GM18867 (cell line): Measurements from ENCODE around the gene AP2M1.
A peak's percentile ranks its signal among the peaks of the same experiment; 100 is the strongest.
"Not testable (repeated sequence)": the region's sequence is repeated elsewhere in the genome, so short reads cannot be mapped to it uniquely, and the experiment has no call there.

ENCODE experiments used
- ATAC-seq: cut with Tn5 transposase; IDR thresholded peaks from one replicate; pipeline ENCODE4 v1.9.1; 2021; ENCODE audit warnings: mild to moderate bottlenecking, moderate library complexity; ENCODE audit not compliant: unreplicated experiment

The AP2M1 gene

GRCh38 chr3:184174646-184175492, at the start of gene AP2M1:
Gene AP2M1, plus strand, starts transcription at chr3:184174855. Its CDS starts 2,139 bp downstream, at chr3:184176994.
- ATAC-seq: peak; percentile 92

- ATAC-seq: no peak
These were observed 48.6 kb upstream of the AP2M1 start for GRCh38 chr3:184126006-184126405.

GRCh38 chr3:184129012-184129411, 45.6 kb upstream of the AP2M1 start:
- ATAC-seq: no peak

- no peak for ATAC-seq
These were observed 41.7 kb upstream of the AP2M1 start for GRCh38 chr3:184132945-184133344.

- no peak for ATAC-seq
These were observed 40.6 kb upstream of the AP2M1 start for GRCh38 chr3:184133840-184134745.

- ATAC-seq: peak; percentile 15
These were observed 39.9 kb upstream of the AP2M1 start for GRCh38 chr3:184134746-184135148.

GRCh38 chr3:184135149-184135910, 39.3 kb upstream of the AP2M1 start, which contains the start of gene EIF2B5:
Gene EIF2B5, plus strand, starts transcription at chr3:184135358. Its CDS starts 28 bp downstream, at chr3:184135386.
- ATAC-seq: peak; percentile 90

- ATAC-seq: no peak
These were observed 38.8 kb upstream of the AP2M1 start for GRCh38 chr3:184135911-184136260.

- no peak for ATAC-seq
These were observed 34.2 kb upstream of the AP2M1 start for GRCh38 chr3:184140436-184140835.

GRCh38 chr3:184142199-184142598, 32.5 kb upstream of the AP2M1 start:
- ATAC-seq: no peak

- no peak for ATAC-seq
These were observed 31.3 kb upstream of the AP2M1 start for GRCh38 chr3:184143327-184143726.

GRCh38 chr3:184144505-184144904, 30.1 kb upstream of the AP2M1 start:
- ATAC-seq: no peak

GRCh38 chr3:184145111-184145524, 29.5 kb upstream of the AP2M1 start:
- ATAC-seq: no peak

- no peak for ATAC-seq
These were observed 28.8 kb upstream of the AP2M1 start for GRCh38 chr3:184145751-184146270.

GRCh38 chr3:184148076-184148475, 26.6 kb upstream of the AP2M1 start:
- ATAC-seq: no peak

- ATAC-seq: no peak
These were observed 25.5 kb upstream of the AP2M1 start for GRCh38 chr3:184149123-184149522.

- not testable (repeated sequence) for ATAC-seq
These were observed 24.9 kb upstream of the AP2M1 start for GRCh38 chr3:184149770-184150169.

- peak; percentile 83 for ATAC-seq
These were observed 19.6 kb upstream of the AP2M1 start, which contains the start of gene DVL3 for GRCh38 chr3:184154885-184155643. Gene DVL3, plus strand, starts transcription at chr3:184155377. Its CDS starts 259 bp downstream, at chr3:184155636.

GRCh38 chr3:184155644-184156521, 18.8 kb upstream of the AP2M1 start:
- peak; percentile 32 for ATAC-seq
